ENCODE data around the gene BRICD5. TPM values are rescaled to one million over a fixed set of nuclear protein-coding genes. Genes with fewer than 3 reads are reported as not detected.

The BRICD5 gene
- total RNA-seq, 1 donor from 2014 or later: 2.0 TPM

DNA sequence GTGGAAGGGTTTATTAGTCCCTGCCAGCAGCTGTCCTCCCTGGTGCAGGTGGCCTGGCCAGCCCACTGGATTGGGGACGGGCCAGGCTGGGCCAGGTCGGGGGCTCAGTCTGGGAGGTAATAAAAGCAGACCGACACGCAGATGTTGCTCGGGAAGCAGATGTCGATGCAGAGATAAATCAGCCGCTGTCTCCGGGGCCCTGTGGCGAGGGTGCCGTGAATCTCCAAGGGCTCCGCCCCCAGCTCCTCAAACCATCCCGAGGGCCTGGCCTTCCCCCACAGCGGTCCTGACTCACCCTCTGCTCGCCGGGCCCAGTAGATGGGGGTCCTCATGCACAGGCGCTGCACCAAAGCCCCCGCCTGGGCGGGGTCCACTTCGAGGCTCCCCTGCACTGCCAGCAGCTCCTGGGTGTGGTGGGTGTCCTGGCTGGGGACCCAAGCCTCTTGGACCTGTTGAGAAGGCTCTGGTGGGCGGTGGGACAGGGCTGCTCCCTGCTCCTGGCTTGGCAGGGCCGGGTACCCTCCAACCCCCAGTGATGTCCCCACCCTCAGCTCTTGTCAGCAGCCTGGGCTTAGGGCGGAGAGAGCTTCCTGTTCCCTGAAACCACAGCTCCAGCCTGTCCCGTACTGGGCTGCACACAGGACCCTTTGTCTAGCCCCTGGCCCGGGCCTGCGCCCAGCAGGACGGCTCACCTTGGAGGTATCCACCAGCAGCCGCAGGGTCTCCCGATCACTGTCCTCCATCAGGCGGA lies 1.2 kb downstream of the BRICD5 start:
- peaks cover 5% of the 10 kb centered on the region for H3K36me3 ChIP-seq (ENCODE audit: control insufficient read depth, insufficient read depth, low read length)
- TF ChIP-seq, protein P1, sequence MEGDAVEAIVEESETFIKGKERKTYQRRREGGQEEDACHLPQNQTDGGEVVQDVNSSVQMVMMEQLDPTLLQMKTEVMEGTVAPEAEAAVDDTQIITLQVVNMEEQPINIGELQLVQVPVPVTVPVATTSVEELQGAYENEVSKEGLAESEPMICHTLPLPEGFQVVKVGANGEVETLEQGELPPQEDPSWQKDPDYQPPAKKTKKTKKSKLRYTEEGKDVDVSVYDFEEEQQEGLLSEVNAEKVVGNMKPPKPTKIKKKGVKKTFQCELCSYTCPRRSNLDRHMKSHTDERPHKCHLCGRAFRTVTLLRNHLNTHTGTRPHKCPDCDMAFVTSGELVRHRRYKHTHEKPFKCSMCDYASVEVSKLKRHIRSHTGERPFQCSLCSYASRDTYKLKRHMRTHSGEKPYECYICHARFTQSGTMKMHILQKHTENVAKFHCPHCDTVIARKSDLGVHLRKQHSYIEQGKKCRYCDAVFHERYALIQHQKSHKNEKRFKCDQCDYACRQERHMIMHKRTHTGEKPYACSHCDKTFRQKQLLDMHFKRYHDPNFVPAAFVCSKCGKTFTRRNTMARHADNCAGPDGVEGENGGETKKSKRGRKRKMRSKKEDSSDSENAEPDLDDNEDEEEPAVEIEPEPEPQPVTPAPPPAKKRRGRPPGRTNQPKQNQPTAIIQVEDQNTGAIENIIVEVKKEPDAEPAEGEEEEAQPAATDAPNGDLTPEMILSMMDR (IDR thresholded peaks at IDR 0.05; ENCODE audit: insufficient read depth, low read length, poor library complexity, severe bottlenecking): no peak
- no peak for DNase-seq (ENCODE audit: low read depth)
- H3K27me3 ChIP-seq (ENCODE audit: control insufficient read depth, insufficient read depth, low read length): no peaks in the 10 kb centered on the region
- H3K4me3 ChIP-seq (ENCODE audit: low read depth, low read length): no peak overlapping the region

DNA sequence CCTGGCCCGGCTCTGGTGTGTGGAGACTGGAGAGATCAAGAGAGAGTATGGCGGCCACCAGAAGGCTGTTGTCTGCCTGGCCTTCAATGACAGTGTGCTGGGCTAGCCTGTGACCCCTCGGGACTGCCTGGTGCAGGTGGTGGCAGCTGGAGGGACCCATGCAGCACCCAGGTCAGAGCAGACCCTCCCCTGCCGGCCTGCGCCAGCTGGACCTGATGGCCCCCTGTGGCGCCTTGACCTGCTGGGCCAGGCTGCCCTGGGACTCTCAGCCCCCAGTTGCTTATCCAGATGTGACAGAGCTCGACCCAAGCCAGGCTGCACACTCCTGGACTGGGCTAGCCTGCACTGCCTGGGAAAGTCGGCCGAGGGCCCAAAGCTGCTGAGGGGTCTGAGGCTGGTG lies 1.9 kb downstream of the BRICD5 start:
- H3K4me3 ChIP-seq (ENCODE audit: low read depth, low read length): no peak overlapping the region
- no peaks in the 10 kb centered on the region for H3K27me3 ChIP-seq (ENCODE audit: control insufficient read depth, insufficient read depth, low read length)
- H3K36me3 ChIP-seq (ENCODE audit: control insufficient read depth, insufficient read depth, low read length): peaks cover 5% of the 10 kb centered on the region
- DNase-seq (ENCODE audit: low read depth): no peak
- TF ChIP-seq, protein P1 (IDR thresholded peaks at IDR 0.05; ENCODE audit: insufficient read depth, low read length, poor library complexity, severe bottlenecking): no peak

DNA sequence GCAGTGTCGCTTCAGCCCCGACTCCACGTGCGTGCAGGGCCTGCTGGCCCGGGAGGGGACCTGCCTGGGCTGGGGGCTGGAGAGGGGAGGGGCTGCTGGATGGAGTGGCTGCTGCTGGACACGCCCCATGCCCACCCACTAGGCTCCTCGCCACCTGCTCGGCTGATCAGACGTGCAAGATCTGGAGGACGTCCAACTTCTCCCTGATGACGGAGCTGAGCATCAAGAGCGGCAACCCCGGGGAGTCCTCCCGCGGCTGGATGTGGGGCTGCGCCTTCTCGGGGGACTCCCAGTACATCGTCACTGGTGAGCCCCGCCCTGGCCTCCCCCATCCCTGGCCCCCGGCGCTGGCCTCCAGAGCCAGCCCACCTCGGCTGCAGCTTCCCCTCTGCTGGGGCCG lies 2.4 kb downstream of the BRICD5 start:
- peaks cover 5% of the 10 kb centered on the region for H3K36me3 ChIP-seq (ENCODE audit: control insufficient read depth, insufficient read depth, low read length)

GRCh38 chr16:2207872-2208271 lies 2.8 kb downstream of the BRICD5 start:
- H3K36me3 ChIP-seq (ENCODE audit: control insufficient read depth, insufficient read depth, low read length): peaks cover 5% of the 10 kb centered on the region
- TF ChIP-seq, protein P1 (IDR thresholded peaks at IDR 0.05; ENCODE audit: insufficient read depth, low read length, poor library complexity, severe bottlenecking): no peak
- DNase-seq (ENCODE audit: low read depth): no peak
- H3K27me3 ChIP-seq (ENCODE audit: control insufficient read depth, insufficient read depth, low read length): no peaks in the 10 kb centered on the region
- no peak overlapping the region for H3K4me3 ChIP-seq (ENCODE audit: low read depth, low read length)

More for the DNA sequence above, 2.4 kb downstream of the BRICD5 start:
- DNase-seq (ENCODE audit: low read depth): no peak
- Histone ChIP-seq H3K4me3 (ENCODE audit: low read depth, low read length) (no peak overlapping the region), H3K27me3 (ENCODE audit: control insufficient read depth, insufficient read depth, low read length) (no peaks in the 10 kb centered on the region)
- TF ChIP-seq, protein P1 (IDR thresholded peaks at IDR 0.05; ENCODE audit: insufficient read depth, low read length, poor library complexity, severe bottlenecking): no peak

GRCh38 chr16:2206780-2207433 lies 3.8 kb downstream of the BRICD5 start:
- Histone ChIP-seq H3K4me3 (ENCODE audit: low read depth, low read length) (no peak overlapping the region), H3K27me3 (ENCODE audit: control insufficient read depth, insufficient read depth, low read length) (no peaks in the 10 kb centered on the region), H3K36me3 (ENCODE audit: control insufficient read depth, insufficient read depth, low read length) (peaks cover under 1% of the 10 kb centered on the region)
- DNase-seq (ENCODE audit: low read depth): no peak
- TF ChIP-seq, protein P1 (IDR thresholded peaks at IDR 0.05; ENCODE audit: insufficient read depth, low read length, poor library complexity, severe bottlenecking): no peak

All from kidney epithelial cell (primary cell).